GM12872 (cell line): ENCODE measurements around the gene HRH1.

Source experiments
- TF ChIP-seq, protein P1 (sequence below): IDR thresholded peaks from 3 replicates; pipeline ENCODE4 v1.5.1; 2011; ENCODE audit warnings: low read depth, mild to moderate bottlenecking, low read length, moderate library complexity; ENCODE audit not compliant: insufficient read depth

HRH1 gene

DNA sequence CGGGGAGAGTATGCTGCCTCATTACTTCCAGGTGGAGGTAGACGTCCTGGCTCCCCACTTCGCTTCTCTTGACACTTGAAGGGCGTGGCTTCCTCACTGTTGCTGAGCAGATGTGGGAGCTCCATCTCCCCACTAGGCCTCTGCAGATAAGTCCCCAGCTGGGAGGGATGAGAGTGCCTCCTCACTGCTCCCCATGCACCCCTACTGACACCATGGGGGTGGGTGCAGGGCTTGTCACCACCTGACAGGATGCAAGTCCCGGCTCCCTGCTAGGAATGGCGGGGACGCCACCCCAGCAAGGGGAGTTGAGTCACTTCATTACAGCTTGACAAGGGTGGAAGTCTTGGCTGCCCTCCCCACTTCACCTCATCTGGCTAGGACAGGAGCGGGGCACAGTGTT lies 81.1 kb downstream of the HRH1 start:
- TF ChIP-seq, protein P1, sequence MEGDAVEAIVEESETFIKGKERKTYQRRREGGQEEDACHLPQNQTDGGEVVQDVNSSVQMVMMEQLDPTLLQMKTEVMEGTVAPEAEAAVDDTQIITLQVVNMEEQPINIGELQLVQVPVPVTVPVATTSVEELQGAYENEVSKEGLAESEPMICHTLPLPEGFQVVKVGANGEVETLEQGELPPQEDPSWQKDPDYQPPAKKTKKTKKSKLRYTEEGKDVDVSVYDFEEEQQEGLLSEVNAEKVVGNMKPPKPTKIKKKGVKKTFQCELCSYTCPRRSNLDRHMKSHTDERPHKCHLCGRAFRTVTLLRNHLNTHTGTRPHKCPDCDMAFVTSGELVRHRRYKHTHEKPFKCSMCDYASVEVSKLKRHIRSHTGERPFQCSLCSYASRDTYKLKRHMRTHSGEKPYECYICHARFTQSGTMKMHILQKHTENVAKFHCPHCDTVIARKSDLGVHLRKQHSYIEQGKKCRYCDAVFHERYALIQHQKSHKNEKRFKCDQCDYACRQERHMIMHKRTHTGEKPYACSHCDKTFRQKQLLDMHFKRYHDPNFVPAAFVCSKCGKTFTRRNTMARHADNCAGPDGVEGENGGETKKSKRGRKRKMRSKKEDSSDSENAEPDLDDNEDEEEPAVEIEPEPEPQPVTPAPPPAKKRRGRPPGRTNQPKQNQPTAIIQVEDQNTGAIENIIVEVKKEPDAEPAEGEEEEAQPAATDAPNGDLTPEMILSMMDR: no peak

DNA sequence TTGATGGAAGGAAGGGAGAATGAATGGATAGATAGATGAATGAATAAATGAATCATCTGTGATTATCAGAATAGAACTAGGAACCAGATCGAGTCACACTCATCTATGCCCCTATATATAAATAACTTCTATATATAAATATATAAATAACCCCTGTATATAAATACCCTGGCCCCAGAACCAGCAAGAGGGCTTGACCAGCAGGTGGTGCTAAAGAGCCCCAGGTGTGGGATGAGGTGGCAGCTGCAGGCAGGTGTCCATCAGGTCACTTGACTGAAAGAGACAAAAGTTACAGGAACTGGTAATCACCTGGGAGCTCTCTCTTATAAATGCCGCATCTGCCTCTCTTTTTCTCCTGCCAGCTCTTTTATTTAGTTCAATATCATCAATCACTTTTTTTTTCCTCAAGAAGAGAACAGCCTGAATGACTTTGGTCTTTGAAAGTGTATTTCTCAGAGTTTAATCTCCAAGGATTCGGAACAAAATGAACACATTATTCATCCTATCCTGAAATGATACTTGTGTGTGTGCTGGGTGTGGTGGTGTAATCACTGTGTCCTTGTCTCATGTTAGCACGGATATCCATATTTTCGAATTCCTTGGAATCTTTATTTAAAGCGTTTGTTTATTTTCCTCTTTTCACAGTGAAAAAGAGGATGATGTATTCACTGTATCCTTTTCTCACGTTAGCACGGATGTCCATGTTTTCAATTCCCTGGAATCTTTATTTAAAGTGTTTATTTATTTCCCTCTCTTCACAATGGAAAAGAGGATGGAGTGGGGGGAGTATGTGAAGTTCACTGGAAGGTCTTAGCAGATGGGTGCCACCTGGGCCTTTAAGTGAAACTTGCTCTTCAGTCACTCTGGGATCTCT lies 82.5 kb downstream of the HRH1 start:
- TF ChIP-seq, protein P1: peak; percentile 76

DNA sequence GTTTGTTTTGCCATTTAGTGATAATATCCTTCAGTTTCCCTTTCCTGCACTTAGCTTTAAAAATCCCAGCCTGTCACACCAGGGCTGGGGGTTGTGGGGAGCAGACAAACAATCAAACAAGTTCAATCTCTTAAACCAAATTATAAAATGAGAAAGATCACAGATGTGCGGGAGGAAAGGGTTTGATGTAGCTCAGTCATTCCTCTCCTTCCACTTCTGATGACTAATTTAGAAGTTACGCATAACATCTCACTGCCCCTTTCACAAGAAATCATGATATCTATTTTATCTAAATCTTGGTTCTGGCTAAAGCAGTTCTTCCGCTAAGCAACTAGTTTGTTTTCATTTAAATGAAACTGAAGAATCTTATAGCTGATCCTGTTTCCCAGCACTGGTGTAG lies 83.8 kb downstream of the HRH1 start:
- TF ChIP-seq, protein P1: no peak

DNA sequence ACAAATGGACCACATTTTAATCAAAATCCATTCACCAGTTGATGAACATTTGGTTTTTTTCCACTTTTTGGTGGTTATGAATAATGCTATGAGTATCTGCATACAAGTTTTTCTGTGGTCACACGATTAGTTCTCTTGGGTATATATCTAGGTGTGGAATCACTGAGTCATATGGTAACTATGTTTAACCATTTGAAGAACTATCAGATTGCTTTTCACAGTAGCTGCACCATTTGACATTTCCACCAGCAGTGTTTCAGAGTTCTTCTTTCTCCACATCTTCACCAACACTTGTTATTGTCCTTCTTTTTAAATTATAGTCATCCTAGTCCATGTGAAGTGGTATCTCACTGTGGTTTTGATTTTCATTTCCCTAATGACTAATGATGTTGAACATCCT lies 84.6 kb downstream of the HRH1 start:
- TF ChIP-seq, protein P1: no peak

DNA sequence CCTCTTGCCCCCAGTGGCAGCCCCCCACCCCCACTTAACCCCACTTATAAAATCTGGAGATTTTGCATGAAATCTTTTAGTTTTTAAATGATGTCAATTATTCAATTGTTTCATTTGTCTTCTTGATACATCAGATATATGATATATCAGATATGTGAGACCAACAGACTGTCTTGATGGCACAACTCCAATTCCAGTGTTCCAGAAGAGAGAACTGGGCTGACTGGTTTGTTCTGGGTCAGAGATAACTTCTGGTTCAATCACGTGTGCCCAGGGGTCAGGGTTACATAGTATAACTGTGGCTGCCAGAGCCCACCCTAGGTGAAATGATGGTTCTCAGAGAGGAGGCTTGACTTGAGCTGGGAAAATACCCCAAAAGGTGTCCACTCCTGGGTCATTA lies 85.5 kb downstream of the HRH1 start:
- TF ChIP-seq, protein P1: no peak

DNA sequence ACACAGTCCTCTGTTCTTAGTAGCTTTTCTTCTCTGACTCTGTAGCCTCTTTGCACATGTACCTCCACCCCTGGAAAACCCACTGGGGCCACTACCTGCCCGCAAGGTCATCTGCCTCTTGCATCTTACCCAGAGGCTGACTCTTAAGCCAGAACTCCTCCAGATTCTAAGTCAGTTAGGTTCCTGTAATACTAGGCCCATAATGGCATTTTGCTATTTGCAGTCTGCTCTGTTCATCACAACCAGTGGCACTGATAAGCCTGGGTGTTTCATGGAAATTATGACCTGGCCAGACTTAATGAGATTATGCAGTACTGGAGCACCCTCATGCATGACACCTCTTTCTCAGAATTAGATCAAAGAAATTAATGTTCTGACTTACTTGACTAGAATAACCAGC lies 86.2 kb downstream of the HRH1 start:
- TF ChIP-seq, protein P1: no peak

DNA sequence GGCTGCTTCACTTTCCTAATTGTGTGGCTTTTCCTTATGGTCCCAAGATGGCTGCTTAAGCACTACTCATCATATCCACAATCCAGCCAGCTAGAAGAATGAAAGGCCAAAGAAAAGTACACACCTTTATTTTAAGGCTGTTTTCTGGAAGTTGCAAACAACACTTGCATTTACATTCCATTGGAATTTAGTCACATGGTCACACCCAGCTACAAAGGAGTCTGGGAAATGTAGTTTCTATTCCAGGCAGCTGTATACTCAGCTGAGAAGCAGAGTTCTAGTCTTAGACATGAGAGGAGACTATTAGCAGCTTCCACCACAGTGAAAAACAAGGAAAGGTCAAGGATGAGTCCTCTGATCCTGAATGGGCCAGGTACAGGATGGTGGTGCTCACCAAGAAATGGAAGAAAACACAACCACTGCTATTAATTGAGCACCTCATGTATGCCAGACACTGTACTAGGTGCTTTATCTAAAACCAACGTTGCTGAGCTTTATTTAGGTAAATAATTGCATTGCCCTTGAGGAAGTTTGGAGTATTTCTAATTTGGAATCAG lies 89.9 kb downstream of the HRH1 start:
- TF ChIP-seq, protein P1: no peak
